NCI-H774 (cell line): ENCODE data around the gene DNAJC30.
"Not testable (repeated sequence)": the region's sequence is repeated elsewhere in the genome, so short reads cannot be mapped to it uniquely, and the experiment has no call there.

Experiments
- DNase-seq: peaks from one replicate; lab custom pipeline; 2025; lab: John Stamatoyannopoulos, UW

Gene DNAJC30

GRCh38 chr7:73681031-73681430 lies 2.2 kb downstream of the DNAJC30 start:
- DNase-seq = no peak

GRCh38 chr7:73680501-73680900 lies 2.8 kb downstream of the DNAJC30 start:
- no peak for DNase-seq

- no peak for DNase-seq
These were observed 3.5 kb downstream of the DNAJC30 start for GRCh38 chr7:73679709-73680108.

- no peak for DNase-seq
These were observed 4.4 kb downstream of the DNAJC30 start for GRCh38 chr7:73678862-73679261.

GRCh38 chr7:73676062-73676461 lies 7.2 kb downstream of the DNAJC30 start:
- not testable (repeated sequence) for DNase-seq

- no peak for DNase-seq
These were observed 8.7 kb downstream of the DNAJC30 start for GRCh38 chr7:73674468-73675124.

- DNase-seq = no peak
These were observed 11.3 kb downstream of the DNAJC30 start for GRCh38 chr7:73671857-73672445.

GRCh38 chr7:73671322-73671661 lies 12.0 kb downstream of the DNAJC30 start:
- no peak for DNase-seq

GRCh38 chr7:73669858-73670385 lies 13.3 kb downstream of the DNAJC30 start:
- no peak for DNase-seq

- no peak for DNase-seq
These were observed 14.0 kb downstream of the DNAJC30 start for GRCh38 chr7:73669288-73669701.

- no peak for DNase-seq
These were observed 14.4 kb downstream of the DNAJC30 start for GRCh38 chr7:73668886-73669230.

GRCh38 chr7:73668103-73668885 lies 15.0 kb downstream of the DNAJC30 start:
- DNase-seq = no peak

- peak; percentile 84 for DNase-seq
These were observed 15.7 kb downstream of the DNAJC30 start, which contains the start of gene VPS37D for GRCh38 chr7:73667344-73668102. Gene VPS37D (plus strand): TSS chr7:73667831. CDS start chr7:73667959, 128 bp downstream.

- no peak for DNase-seq
These were observed 20.2 kb downstream of the DNAJC30 start for GRCh38 chr7:73663033-73663432.

- not testable (repeated sequence) for DNase-seq
These were observed 22.7 kb downstream of the DNAJC30 start for GRCh38 chr7:73660594-73660993.

GRCh38 chr7:73659983-73660382 lies 23.3 kb downstream of the DNAJC30 start:
- no peak for DNase-seq

- DNase-seq = not testable (repeated sequence)
These were observed 27.9 kb downstream of the DNAJC30 start for GRCh38 chr7:73655309-73655708.

- DNase-seq = no peak
These were observed 30.7 kb downstream of the DNAJC30 start for GRCh38 chr7:73652541-73652949.

GRCh38 chr7:73650524-73650923 lies 32.7 kb downstream of the DNAJC30 start:
- DNase-seq = no peak

- no peak for DNase-seq
These were observed 33.7 kb downstream of the DNAJC30 start for GRCh38 chr7:73649576-73649975.

- DNase-seq = no peak
These were observed 34.5 kb downstream of the DNAJC30 start for GRCh38 chr7:73648593-73649332.
